IPS-15b (cell line): ENCODE results near the gene CCNH.
A peak's percentile ranks its signal among the peaks of the same experiment; 100 is the strongest.

Experiments
- H3K27me3 ChIP-seq: one replicate; pipeline ENCODE4 v1.6.1; 2013; ENCODE audit warnings: low read length; ENCODE audit not compliant: control insufficient read depth, insufficient read depth
- H3K36me3 ChIP-seq: one replicate; pipeline ENCODE4 v1.6.1; 2013; ENCODE audit warnings: low read length; ENCODE audit not compliant: control insufficient read depth, insufficient read depth
- H3K4me1 ChIP-seq: one replicate; pipeline ENCODE4 v1.6.1; 2013; ENCODE audit warnings: mild to moderate bottlenecking, low read length; ENCODE audit not compliant: control insufficient read depth, insufficient read depth
- H3K4me3 ChIP-seq: one replicate; pipeline ENCODE4 v1.5.1; 2013; ENCODE audit warnings: low read depth, low read length
- H3K9ac ChIP-seq: one replicate; pipeline ENCODE4 v1.6.1; 2013; ENCODE audit warnings: low read depth, mild to moderate bottlenecking, low read length
- H3K9me3 ChIP-seq: one replicate; pipeline ENCODE4 v1.6.1; 2013; ENCODE audit warnings: mild to moderate bottlenecking, low read length; ENCODE audit not compliant: control insufficient read depth, insufficient read depth

Gene CCNH

DNA sequence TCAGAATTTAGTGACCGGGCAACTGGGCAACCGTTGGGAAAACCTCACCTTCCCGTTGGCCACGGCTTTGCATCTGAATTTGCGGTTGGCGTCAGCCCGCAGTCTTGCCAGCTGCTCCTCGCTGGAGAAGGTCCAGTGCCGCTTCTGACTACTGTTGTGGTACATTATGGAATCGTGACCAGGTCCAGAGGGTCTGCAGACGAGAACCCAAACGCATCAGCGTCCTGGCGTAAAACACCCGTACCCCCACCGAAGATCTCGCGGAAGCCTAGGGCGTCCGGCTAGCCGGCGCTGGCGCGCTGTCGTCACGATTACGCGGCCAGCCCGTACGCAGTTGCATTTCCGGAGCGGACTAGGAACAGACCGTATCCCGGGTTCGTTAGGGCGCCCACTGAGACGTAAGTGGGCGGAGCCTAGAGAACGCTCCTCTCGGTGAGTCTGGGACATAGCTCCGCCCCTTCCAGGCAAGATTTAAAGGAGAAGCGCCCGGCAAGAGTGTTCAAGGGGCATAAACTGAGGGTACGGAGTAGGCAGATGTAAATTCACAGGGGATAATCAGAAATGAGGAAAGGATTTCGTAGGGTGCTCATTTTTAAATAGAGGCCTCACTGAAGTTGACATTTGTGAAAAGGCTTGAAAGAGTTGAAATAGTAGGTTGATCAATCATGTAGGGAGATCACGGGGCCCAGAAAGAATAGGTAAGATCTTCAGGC, at the start of gene CCNH:
CCNH (minus strand) TSS at position 301 of the 713 bp plus-strand sequence; CDS start at position 165, 136 bp downstream.
- no peaks in the 10 kb centered on the region for H3K4me1 ChIP-seq
- peak within 1 kb of the TSS; percentile 96 for H3K9ac ChIP-seq
- H3K36me3 ChIP-seq, result peaks cover 9% of the 10 kb centered on the region
- H3K9me3 ChIP-seq, result no peaks in the 10 kb centered on the region
- H3K27me3 ChIP-seq, result no peaks in the 10 kb centered on the region
- peak within 1 kb of the TSS; percentile 99 for H3K4me3 ChIP-seq

DNA sequence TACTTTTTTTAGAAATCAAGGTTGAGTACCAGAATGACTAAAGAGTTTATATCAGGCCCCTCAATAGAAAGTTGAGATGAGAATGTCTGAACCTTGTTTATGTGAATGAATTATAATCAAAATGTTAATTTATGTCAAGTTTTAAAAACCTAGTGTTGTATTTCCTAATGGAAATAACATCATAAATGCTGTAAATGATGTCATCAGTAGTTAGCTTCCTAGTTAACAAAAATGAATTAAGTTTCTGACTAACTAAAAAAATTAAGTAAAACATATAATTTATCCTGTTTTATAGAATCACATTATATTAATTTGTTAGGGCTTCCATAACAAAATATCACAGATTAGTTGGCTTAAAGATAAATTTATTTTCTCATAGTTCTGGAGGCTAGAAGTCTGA, 45.0 kb upstream of the CCNH start:
- no peak overlapping the region for H3K4me3 ChIP-seq
- H3K9ac ChIP-seq, result no peak overlapping the region
- H3K27me3 ChIP-seq, result no peaks in the 10 kb centered on the region
- H3K9me3 ChIP-seq, result no peaks in the 10 kb centered on the region
- no peaks in the 10 kb centered on the region for H3K36me3 ChIP-seq
- H3K4me1 ChIP-seq, result no peaks in the 10 kb centered on the region

DNA sequence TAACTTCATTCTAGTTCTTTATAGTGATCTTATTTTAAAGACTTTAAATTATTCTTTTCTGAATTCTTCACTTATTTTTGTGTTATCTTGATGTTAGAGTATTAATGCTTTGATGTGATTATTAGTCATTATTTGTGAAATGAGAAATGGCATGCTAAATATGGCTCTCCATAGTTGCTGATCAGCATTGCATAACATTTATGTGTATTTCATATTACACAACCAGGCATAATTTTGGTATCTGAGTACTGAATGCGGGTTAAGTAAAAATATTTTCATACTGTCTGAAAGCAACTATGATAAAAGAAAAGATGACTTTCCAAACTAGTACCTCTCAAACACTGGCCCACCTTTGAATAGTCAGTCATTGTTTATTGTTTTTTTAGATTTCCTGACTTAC, 41.1 kb upstream of the CCNH start:
- H3K36me3 ChIP-seq, result no peaks in the 10 kb centered on the region

DNA sequence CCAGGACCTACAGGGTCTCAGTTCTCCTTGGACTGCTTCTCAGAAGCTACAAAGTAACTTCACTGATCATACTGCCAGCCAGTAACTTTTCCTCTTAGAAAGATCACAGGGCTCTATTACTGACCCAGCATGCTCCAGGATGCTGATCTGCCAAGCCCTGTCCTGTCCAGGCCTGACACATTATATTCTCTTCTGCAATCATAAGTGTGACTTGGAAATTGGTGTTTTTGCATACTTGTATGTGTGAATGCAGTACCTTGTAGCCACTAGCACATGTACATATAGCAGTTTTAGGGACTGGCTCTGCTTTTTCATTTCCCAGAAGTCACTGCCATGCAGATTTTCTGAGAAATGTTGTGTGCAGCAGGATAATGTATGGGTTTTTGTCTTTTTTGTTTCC, 40.1 kb upstream of the CCNH start:
- Histone ChIP-seq H3K9me3 (no peaks in the 10 kb centered on the region), H3K4me1 (no peaks in the 10 kb centered on the region), H3K9ac (no peak overlapping the region), H3K27me3 (no peaks in the 10 kb centered on the region), H3K36me3 (no peaks in the 10 kb centered on the region), H3K4me3 (no peak overlapping the region)

More for the DNA sequence above, 41.1 kb upstream of the CCNH start:
- H3K4me3 ChIP-seq, result no peak overlapping the region
- H3K4me1 ChIP-seq, result no peaks in the 10 kb centered on the region
- H3K9ac ChIP-seq, result no peak overlapping the region
- no peaks in the 10 kb centered on the region for H3K9me3 ChIP-seq
- no peaks in the 10 kb centered on the region for H3K27me3 ChIP-seq

DNA sequence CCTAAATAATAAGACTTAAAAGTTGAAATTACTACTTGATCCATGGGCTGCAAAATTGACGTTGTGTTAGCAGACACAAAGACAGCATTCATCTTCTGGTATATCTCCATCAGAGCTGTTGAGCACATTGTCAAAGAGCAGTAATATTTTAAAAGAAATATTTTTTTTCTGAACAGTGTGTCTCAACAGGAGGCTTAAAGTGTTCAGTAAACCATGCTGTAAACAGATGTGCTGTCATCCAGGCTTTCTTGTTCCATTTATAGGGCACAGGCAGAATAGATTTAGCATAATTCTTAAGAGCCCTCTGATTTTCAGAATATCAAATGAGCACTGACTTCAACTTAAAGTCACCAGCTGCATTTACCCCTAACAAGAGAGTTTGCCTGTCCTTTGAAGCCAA, 29.7 kb upstream of the CCNH start:
- H3K9ac ChIP-seq, result no peak overlapping the region
- H3K4me3 ChIP-seq, result no peak overlapping the region
- H3K9me3 ChIP-seq, result no peaks in the 10 kb centered on the region
- no peaks in the 10 kb centered on the region for H3K27me3 ChIP-seq
- no peaks in the 10 kb centered on the region for H3K4me1 ChIP-seq
- no peaks in the 10 kb centered on the region for H3K36me3 ChIP-seq

GRCh38 chr5:87438231-87438630, 25.5 kb upstream of the CCNH start:
- Histone ChIP-seq H3K9me3 (no peaks in the 10 kb centered on the region), H3K9ac (no peak overlapping the region), H3K4me3 (no peak overlapping the region), H3K4me1 (no peaks in the 10 kb centered on the region), H3K27me3 (no peaks in the 10 kb centered on the region), H3K36me3 (no peaks in the 10 kb centered on the region)

DNA sequence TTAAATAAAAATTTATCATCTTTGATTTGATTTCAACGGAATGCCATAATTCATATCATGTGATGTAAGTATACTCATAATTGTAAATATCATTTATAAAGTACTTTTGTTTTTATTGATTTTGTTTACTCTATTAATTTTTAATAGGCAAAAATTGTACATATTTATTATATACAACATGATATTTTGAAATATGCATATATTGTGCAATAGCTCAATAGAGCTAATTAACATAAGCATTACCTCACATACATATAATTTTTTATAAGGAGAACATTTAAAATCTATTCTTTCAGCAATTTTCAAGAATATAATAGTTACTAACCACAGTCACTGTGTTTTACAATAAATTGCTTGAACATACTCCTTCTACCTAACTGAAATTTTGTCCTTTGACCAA, 25.0 kb upstream of the CCNH start:
- H3K9me3 ChIP-seq, result no peaks in the 10 kb centered on the region

GRCh38 chr5:87435144-87435694, 22.5 kb upstream of the CCNH start:
- Histone ChIP-seq H3K4me3 (no peak overlapping the region), H3K9me3 (no peaks in the 10 kb centered on the region), H3K9ac (no peak overlapping the region), H3K36me3 (no peaks in the 10 kb centered on the region), H3K27me3 (no peaks in the 10 kb centered on the region), H3K4me1 (no peaks in the 10 kb centered on the region)

More for the DNA sequence above, 25.0 kb upstream of the CCNH start:
- no peaks in the 10 kb centered on the region for H3K36me3 ChIP-seq
- H3K4me1 ChIP-seq, result no peaks in the 10 kb centered on the region
- H3K27me3 ChIP-seq, result no peaks in the 10 kb centered on the region
- no peak overlapping the region for H3K9ac ChIP-seq
- H3K4me3 ChIP-seq, result no peak overlapping the region

- Histone ChIP-seq H3K27me3 (no peaks in the 10 kb centered on the region), H3K9me3 (no peaks in the 10 kb centered on the region), H3K9ac (no peak overlapping the region), H3K4me3 (no peak overlapping the region), H3K36me3 (no peaks in the 10 kb centered on the region), H3K4me1 (no peaks in the 10 kb centered on the region)
Measured at GRCh38 chr5:87434461-87434860, 21.7 kb upstream of the CCNH start.

GRCh38 chr5:87433945-87434344, 21.2 kb upstream of the CCNH start:
- Histone ChIP-seq H3K36me3 (no peaks in the 10 kb centered on the region), H3K9ac (no peak overlapping the region), H3K4me1 (no peaks in the 10 kb centered on the region), H3K4me3 (no peak overlapping the region), H3K27me3 (no peaks in the 10 kb centered on the region), H3K9me3 (no peaks in the 10 kb centered on the region)

DNA sequence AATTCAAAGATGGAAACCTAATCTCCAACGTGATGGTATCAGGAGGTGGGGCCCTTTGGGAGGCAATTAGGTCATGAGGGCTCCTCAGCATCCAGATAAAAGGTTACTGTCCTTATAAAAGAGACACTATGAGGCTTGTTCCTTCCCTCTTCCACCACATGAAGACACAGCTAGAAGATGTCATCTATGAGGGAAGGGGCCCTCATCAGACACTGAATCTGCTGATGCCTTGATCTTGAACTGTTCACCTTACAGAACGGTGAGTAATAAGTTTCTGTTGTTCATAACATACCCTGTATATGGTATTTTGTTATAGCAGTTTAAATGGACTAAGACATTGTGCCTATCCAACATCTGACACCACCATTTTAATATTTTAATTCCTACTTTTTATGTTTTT, 19.7 kb upstream of the CCNH start:
- H3K9ac ChIP-seq, result no peak overlapping the region
- no peaks in the 10 kb centered on the region for H3K4me1 ChIP-seq
- H3K4me3 ChIP-seq, result no peak overlapping the region
- H3K36me3 ChIP-seq, result no peaks in the 10 kb centered on the region
- no peaks in the 10 kb centered on the region for H3K27me3 ChIP-seq
- no peaks in the 10 kb centered on the region for H3K9me3 ChIP-seq

GRCh38 chr5:87430863-87431457, 18.2 kb upstream of the CCNH start:
- Histone ChIP-seq H3K4me1 (no peaks in the 10 kb centered on the region), H3K36me3 (no peaks in the 10 kb centered on the region), H3K4me3 (no peak overlapping the region), H3K27me3 (no peaks in the 10 kb centered on the region), H3K9ac (no peak overlapping the region), H3K9me3 (no peaks in the 10 kb centered on the region)
